Left hindlimb (tissue), 1 donor: ENCODE measurements around the gene KDM4C.

ENCODE experiments used
- DNase-seq: peaks from one replicate; pipeline ENCODE4 v3.0.0-alpha.2; 2018

Gene KDM4C

GRCh38 chr9:7067169-7067568, 309.4 kb downstream of the KDM4C start:
- no peak for DNase-seq

DNA sequence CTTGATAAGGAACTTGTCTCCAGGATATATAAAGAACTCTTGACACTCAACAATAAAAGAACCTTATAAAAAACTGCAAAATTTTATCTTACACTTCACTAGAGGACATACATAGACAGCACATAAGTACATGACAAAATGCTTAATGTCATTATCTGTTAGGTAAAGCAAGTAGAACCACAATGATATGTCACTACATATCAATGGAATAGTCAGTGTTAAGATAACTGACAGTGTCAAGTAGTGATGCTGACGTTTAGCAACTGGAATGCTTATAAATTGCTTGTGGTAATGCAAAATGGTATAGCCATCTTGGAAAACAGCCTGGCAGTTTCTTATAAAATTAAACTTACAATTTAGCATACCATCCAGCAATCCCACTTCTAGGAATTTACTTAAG, 314.1 kb downstream of the KDM4C start:
- no peak for DNase-seq

- no peak for DNase-seq
Measured at GRCh38 chr9:7073706-7074105, 315.9 kb downstream of the KDM4C start.

GRCh38 chr9:7075154-7075553, 317.4 kb downstream of the KDM4C start:
- DNase-seq = no peak

- no peak for DNase-seq
Measured at GRCh38 chr9:7079051-7079450, 321.3 kb downstream of the KDM4C start.

GRCh38 chr9:7081065-7081600, 323.4 kb downstream of the KDM4C start:
- DNase-seq = no peak

GRCh38 chr9:7083192-7083591, 325.4 kb downstream of the KDM4C start:
- DNase-seq = no peak

- no peak for DNase-seq
Measured at GRCh38 chr9:7085357-7085756, 327.6 kb downstream of the KDM4C start.

DNA sequence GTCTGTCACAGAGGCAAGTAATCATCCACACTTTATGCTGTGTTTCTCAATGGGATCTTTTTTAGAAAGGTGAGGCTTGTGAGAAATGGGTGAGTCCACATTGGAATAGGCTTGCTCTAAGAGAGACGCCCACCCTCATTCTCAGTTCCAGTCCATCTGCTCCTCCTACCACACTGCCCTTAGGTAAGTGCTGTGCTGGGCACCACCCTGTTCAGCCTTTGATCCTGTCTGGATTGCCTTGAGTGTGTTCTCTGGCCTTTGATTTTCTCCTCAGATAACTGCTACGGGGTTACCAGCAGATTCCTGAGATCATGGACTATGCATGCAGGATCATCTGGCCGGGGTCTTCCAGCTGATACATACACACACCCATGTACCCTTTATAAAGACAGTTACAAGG, 328.6 kb downstream of the KDM4C start:
- no peak for DNase-seq

GRCh38 chr9:7088611-7089010, 330.8 kb downstream of the KDM4C start:
- no peak for DNase-seq

DNA sequence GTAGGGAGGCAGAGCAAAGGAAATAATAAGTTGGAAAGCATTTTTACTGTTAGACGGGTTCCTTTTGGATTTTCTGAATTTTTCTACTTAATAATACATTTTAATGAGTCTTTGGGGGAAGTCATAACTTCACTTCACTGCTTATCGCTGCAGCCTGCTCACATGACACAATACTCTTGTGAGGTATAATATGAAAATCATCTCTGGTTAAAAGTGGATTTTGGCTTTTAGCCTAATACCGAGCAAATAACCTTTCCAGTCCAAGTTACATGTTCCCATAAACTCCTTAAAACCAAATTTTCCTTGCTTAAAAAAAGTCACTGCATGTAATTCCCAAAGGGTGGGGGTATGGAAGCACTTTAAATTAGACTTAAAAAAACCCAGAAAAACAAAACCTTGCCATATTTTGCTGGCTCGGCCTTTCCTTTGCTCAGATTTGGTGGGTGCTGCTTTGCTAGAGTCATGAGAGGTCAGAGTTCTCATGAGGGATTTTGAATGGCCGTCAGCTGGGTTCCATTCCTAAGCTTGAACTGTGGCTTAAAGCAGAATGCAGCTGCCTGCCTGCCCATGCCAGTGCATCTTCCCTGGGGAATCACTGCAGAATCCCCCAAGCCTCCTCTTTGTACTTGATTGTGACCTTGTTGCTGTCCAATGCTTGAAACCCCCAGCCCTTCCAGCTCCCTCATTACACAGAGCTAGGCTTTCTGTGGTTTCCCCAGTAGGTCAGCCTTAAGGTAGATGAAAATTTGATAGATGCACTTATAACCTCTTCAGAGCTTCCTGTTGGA, 331.8 kb downstream of the KDM4C start:
- DNase-seq = no peak

DNA sequence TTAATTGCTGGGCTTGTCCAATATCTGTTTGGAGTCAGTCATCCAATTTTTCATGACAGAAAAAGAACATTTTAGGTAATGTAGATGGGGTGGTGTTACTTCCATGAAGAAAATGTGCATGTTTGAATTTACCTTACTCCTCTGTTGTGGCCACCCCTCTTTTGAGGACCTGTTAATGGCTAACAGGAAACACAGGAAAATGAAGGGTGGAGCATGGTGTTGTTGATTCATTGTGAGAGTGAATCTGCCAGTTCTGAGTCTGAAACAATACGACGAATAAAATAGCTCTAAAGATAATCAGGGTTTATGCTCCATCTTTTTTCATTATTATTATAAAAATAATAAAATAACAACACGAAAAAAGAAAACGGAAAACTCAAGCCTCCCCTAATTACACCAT, 335.3 kb downstream of the KDM4C start:
- DNase-seq = no peak

DNA sequence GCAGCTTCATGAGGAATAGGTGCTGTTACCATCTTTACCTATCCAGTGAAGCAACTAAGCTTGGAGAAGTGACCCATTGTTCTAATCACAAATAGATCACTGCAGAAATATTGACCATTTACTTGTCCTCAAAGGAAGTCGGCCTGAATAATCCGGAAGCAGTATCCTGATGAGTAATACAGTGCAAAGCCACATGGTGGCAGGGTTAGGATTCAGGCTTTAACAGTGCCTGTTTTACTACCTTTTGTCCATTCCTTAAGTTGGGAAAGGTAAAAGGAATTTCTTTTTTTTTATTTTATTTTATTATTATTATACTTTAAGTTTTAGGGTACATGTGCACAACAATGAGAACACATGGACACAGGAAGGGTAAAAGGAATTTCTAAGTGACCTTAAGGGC, 336.3 kb downstream of the KDM4C start:
- no peak for DNase-seq

- no peak for DNase-seq
Measured at GRCh38 chr9:7094576-7094975, 336.8 kb downstream of the KDM4C start.

DNA sequence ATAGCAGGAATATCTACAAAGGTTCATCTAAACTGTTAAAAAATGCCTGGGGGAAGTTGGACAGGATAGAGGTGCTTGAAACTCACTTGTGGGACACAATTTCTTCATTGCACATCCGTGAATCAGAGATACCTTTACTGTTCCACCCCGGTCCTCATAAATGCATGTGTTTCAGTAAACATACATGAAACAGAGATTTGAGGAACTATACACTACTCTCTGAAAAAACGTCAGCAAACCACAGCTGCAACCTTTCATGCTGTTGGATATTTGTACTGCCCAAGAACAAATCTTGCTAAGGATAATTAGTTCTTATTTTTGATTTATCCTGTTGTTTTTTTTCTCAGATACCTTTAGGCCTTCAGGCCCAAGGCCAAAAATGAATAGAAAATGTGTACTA, 337.3 kb downstream of the KDM4C start:
- DNase-seq = no peak

- no peak for DNase-seq
Measured at GRCh38 chr9:7097040-7097715, 339.4 kb downstream of the KDM4C start.

DNA sequence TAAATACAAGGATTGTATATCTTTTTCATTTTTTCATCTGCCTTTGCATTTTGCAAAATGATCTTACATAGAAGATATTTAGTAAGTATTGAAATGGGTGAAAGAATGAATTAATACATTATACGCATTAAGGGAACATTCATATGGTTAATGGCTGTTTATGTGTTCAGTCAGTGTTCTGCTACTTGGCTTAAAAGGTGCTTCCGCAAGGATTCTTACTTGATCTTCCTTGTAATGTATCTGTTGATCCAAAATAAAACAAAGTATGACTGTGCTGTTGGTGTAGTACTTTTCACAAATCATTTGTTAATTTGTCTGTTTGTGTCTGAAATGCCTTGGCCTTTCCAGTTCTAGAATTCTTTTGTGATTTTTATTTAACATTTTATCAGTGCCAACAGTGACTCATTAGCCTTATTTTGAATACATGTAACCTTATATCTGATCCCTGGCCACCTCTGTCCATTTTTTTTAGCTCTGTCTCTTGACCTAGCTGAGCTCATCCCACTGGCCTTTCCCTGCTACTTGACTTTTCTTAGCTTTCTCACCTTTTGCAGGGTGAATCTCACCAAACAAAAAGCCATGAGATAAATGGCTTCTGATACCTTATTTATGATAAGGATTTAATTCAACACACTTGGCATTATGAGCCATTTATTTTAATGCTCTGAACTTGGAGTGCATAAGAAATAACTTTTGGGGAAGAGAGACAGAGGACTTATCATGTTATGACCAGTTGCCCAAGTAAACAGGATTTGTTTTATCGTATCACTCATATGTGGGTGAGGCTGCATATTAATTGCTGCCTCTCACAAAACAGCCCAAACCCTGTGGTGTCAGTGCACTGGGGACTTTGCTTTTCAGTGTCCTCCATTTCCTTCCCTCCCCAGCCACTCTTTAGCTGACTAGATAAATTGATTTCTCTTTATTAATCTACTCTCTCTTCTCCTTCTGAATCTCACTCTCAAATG, 340.3 kb downstream of the KDM4C start:
- DNase-seq = no peak

DNA sequence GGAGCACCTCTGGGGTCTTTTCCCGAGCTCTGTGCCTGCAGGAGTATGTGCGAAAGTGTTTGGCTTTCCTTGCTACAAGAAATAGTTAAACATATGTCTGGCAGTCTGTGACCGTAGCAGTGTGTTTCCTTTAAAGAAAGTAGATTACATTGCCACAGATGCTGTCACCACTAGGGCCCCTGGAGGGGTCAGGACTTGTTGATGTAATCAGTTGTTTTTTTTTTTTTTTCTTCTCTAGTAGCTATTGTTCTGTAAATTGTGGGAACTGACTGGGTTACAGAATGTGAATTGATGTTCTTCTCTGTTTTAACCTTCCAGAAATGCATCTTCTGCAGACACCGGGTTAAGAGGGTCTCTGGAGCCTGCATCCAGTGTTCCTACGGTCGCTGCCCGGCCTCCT, 345.6 kb downstream of the KDM4C start:
- no peak for DNase-seq

DNA sequence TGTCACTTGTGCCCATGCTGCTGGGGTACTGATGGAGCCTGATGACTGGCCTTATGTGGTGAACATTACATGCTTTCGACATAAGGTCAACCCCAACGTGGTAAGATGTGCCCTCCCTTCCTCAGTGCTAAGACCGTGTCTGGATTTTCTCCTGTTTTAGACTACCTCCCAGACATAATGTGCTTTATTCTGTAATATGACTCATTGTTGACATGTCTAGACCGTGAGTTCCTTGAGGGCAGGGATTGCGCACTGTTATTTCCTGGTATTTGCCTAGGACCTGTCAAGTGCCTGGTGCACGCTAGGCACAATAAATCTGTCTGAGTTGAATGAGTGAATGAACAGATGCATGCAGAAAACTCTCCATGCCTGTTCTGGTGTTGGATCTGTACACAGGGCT, 346.0 kb downstream of the KDM4C start:
- DNase-seq = no peak

DNA sequence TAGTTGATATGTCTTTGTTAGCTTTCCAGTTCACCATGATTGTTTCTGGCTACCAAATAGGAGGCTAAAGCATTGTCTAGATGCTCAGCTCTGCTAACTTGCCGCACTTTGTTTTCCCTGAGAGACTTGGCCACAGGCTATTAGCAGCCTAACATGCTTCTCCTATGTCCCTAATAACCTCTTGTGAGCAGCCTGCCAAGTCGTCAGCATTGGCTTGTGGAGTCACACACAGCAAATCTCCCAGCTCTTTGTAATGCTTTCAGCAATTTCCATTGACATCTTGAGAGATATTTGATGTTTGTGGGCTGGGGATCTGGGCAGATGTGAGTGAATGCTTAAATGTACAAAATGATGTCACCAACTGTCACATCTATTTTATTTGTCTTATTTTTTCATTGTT, 346.9 kb downstream of the KDM4C start:
- no peak for DNase-seq

DNA sequence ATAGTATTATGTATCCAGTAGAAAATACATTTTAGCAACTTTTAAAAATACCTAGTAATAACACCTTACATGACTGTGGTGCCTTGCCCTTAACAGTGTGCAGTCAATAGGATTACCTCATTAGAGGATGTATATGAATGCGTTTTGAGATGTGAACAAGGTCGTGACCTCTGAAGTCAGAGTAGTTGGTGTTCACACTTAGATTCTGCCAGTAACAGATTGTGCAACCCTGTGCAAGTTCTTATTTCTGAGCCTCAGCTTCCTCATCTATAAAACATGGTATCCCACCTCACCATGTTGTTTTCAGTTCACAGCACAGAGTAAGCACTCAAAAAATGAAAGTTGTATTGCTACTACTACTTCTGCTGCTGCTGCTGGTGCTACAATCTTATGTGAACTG, 347.3 kb downstream of the KDM4C start:
- DNase-seq = no peak

GRCh38 chr9:7108936-7109335, 351.2 kb downstream of the KDM4C start:
- DNase-seq = no peak

- DNase-seq = no peak
Measured at GRCh38 chr9:7111413-7111812, 353.6 kb downstream of the KDM4C start.
